Measurements from ENCODE around the gene TCEA2.
A peak's percentile ranks its signal among the peaks of the same experiment; 100 is the strongest.
"Not testable (repeated sequence)": the region's sequence is repeated elsewhere in the genome, so short reads cannot be mapped to it uniquely, and the experiment has no call there.

The TCEA2 gene

GRCh38 chr20:64080013-64080812 lies 17.2 kb downstream of the TCEA2 start, which contains the start of gene OPRL1:
OPRL1 (plus strand) TSS chr20:64080082; CDS start chr20:64092721, 12,639 bp downstream.
- DNase-seq = peak in 1 of 2 experiments; percentile 27

GRCh38 chr20:64080813-64081623 lies 18.0 kb downstream of the TCEA2 start:
- DNase-seq = no peak

- DNase-seq = no peak
Measured at GRCh38 chr20:64081624-64081964, 18.6 kb downstream of the TCEA2 start.

- no peak for DNase-seq
Measured at GRCh38 chr20:64082126-64082731, 19.2 kb downstream of the TCEA2 start.

GRCh38 chr20:64082820-64083377 lies 19.9 kb downstream of the TCEA2 start:
- no peak for DNase-seq

GRCh38 chr20:64083378-64083803 lies 20.4 kb downstream of the TCEA2 start:
- DNase-seq = peak; percentile 52 to 56

- no peak for DNase-seq
Measured at GRCh38 chr20:64083804-64084684, 21.0 kb downstream of the TCEA2 start, which contains the start of gene LKAAEAR1. LKAAEAR1 (minus strand) TSS chr20:64084398; CDS start chr20:64084219, 179 bp downstream.

- DNase-seq = no peak
Measured at GRCh38 chr20:64084685-64085152, 21.7 kb downstream of the TCEA2 start.

GRCh38 chr20:64086801-64087200 lies 23.8 kb downstream of the TCEA2 start:
- no peak for DNase-seq

GRCh38 chr20:64087226-64087825 lies 24.3 kb downstream of the TCEA2 start:
- DNase-seq = not testable (repeated sequence)

- DNase-seq = not testable (repeated sequence)
Measured at GRCh38 chr20:64088586-64088985, 25.6 kb downstream of the TCEA2 start.

- no peak for DNase-seq
Measured at GRCh38 chr20:64090165-64090564, 27.2 kb downstream of the TCEA2 start.

GRCh38 chr20:64091340-64091739 lies 28.3 kb downstream of the TCEA2 start:
- no peak for DNase-seq

GRCh38 chr20:64091770-64092169 lies 28.8 kb downstream of the TCEA2 start:
- DNase-seq = no peak

GRCh38 chr20:64092258-64093012 lies 29.4 kb downstream of the TCEA2 start:
- no peak for DNase-seq

- DNase-seq = no peak
Measured at GRCh38 chr20:64093013-64093503, 30.1 kb downstream of the TCEA2 start.

- DNase-seq = no peak
Measured at GRCh38 chr20:64095455-64095854, 32.5 kb downstream of the TCEA2 start.

- DNase-seq = no peak
Measured at GRCh38 chr20:64095927-64096326, 32.9 kb downstream of the TCEA2 start.

GRCh38 chr20:64096535-64096934 lies 33.5 kb downstream of the TCEA2 start:
- DNase-seq = no peak

GRCh38 chr20:64098471-64099013 lies 35.5 kb downstream of the TCEA2 start:
- no peak for DNase-seq
